Transverse colon (tissue), 4 donors: ENCODE results near the gene HAO1. TPM values are rescaled to one million over a fixed set of nuclear protein-coding genes. Genes with fewer than 3 reads are reported as not detected.

Experiments used
- DNase-seq: peaks from one replicate; pipeline ENCODE4 v3.0.0-alpha.2; 2019
- H3K27ac ChIP-seq, 4 donors: fragments of 200-600 bp; sonication (generic); 2 replicates each; pipeline ENCODE4 v1.5.1; 2016 to 2018; ENCODE audit warnings: inconsistent platforms in 4 of 4
- H3K27me3 ChIP-seq: fragments of 200-600 bp; sonication (generic); 2 replicates; pipeline ENCODE4 v1.5.1; 2017; ENCODE audit warnings: inconsistent platforms
- H3K36me3 ChIP-seq, 4 donors: fragments of 200-600 bp; sonication (generic); 2 replicates each; pipeline ENCODE4 v1.5.1; 2017 to 2019; ENCODE audit warnings: inconsistent platforms in 4 of 4
- H3K4me1 ChIP-seq, 4 donors: fragments of 200-600 bp; sonication (generic); 2 replicates each; pipeline ENCODE4 v1.5.1; 2017 to 2020; ENCODE audit warnings: inconsistent platforms in 4 of 4
- H3K4me3 ChIP-seq, 4 donors: fragments of 200-600 bp; sonication (generic); 1 replicate in 1 of 4; 2 replicates in 3 of 4; pipeline versions ENCODE4 v1.5.1 to v1.6.1; 2017 to 2019; ENCODE audit warnings: inconsistent platforms in 4 of 4
- H3K9me3 ChIP-seq, 2 donors: fragments of 200-600 bp; sonication (generic); 2 replicates each; pipeline ENCODE4 v1.5.1; 2017 to 2019; ENCODE audit warnings: inconsistent platforms in 2 of 2
- EP300 ChIP-seq: sonication (generic); formaldehyde crosslinking; IDR thresholded peaks from one replicate; pipeline ENCODE4 v1.6.1; 2017; ENCODE audit warnings: antibody characterized with exemption, low read depth
- POLR2A ChIP-seq: fragments of 450-650 bp; IDR thresholded peaks from one replicate; pipeline ENCODE4 v1.6.1; 2016; ENCODE audit warnings: antibody characterized with exemption, mild to moderate bottlenecking, moderate library complexity
- POLR2AphosphoS5 ChIP-seq, 3 donors: sonication (generic); formaldehyde crosslinking; IDR thresholded peaks; one replicate each; pipeline ENCODE4 v1.6.1; 2016; ENCODE audit warnings: antibody characterized with exemption in 3 of 3
- WGBS, 2 donors: methylation state at CpG; one replicate each; pipeline ENCODE4 v1.1.5; 2018; ENCODE audit warnings: low coverage in 1 of 2; 5-methylcytosine and 5-hydroxymethylcytosine counted together
- in situ Hi-C, 4 donors: fragments of 200-750 bp; cut with MboI; loops; one replicate each; pipeline versions ENCODE4 v1.15.0 to v1.15.1; 2017; ENCODE audit warnings: low sequenced_read_pairs in 3 of 4, low pct_ligation_motif_present in 1 of 4, low pct_unique_long_range_greater_than_20kb in 1 of 4
- intact Hi-C: fragments of 100-400 bp; cut with DNase I; formaldehyde crosslinking; loops from one replicate; pipeline ENCODE4 v1.15.1; 2023; ENCODE audit warnings: low total_unique reads
- total RNA-seq, 4 donors: library from RNA; depleted of rRNA; stranded (reverse); fragments of >200 nt; gene quantifications; one replicate each; pipeline ENCODE4 v1.1.0, GENCODE V29; 2016
- TF ChIP-seq, protein P1 (sequence below), 5 experiments: fragments of 200-600 bp in 3 of 5; fragments of 450-650 bp in 2 of 5; sonication (generic) in 3 of 5; IDR thresholded peaks; 1 replicate in 2 of 5; 2 replicates in 3 of 5; pipeline ENCODE4 v1.5.1; 2016 to 2017; ENCODE audit warnings: antibody characterized with exemption in 5 of 5, inconsistent platforms in 3 of 5, mild to moderate bottlenecking in 2 of 5, moderate library complexity in 1 of 5

The HAO1 gene
- total RNA-seq, 4 donors from 2014 or later, result not detected

- H3K4me1 ChIP-seq, result no peaks in the 10 kb centered on the region
- H3K36me3 ChIP-seq, result no peaks in the 10 kb centered on the region
- no peaks in the 10 kb centered on the region for H3K9me3 ChIP-seq
- TF ChIP-seq POLR2AphosphoS5 (IDR thresholded peaks at IDR 0.05), result no peak
- TF ChIP-seq EP300, result no peak
- TF ChIP-seq, protein P1, sequence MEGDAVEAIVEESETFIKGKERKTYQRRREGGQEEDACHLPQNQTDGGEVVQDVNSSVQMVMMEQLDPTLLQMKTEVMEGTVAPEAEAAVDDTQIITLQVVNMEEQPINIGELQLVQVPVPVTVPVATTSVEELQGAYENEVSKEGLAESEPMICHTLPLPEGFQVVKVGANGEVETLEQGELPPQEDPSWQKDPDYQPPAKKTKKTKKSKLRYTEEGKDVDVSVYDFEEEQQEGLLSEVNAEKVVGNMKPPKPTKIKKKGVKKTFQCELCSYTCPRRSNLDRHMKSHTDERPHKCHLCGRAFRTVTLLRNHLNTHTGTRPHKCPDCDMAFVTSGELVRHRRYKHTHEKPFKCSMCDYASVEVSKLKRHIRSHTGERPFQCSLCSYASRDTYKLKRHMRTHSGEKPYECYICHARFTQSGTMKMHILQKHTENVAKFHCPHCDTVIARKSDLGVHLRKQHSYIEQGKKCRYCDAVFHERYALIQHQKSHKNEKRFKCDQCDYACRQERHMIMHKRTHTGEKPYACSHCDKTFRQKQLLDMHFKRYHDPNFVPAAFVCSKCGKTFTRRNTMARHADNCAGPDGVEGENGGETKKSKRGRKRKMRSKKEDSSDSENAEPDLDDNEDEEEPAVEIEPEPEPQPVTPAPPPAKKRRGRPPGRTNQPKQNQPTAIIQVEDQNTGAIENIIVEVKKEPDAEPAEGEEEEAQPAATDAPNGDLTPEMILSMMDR (IDR thresholded peaks at IDR 0.05), result no peak
- no peak for TF ChIP-seq POLR2A
- H3K4me3 ChIP-seq, result no peak overlapping the region
- DNase-seq, result no peak
- no peaks in the 10 kb centered on the region for H3K27me3 ChIP-seq
- WGBS, 2 donors, result 81 to 86% methylated on average over 1 of the region's 1 CpG
- intact Hi-C loops (no loop called here), in situ Hi-C loops (no loop called here)
- no peak overlapping the region for H3K27ac ChIP-seq
Measured at GRCh38 chr20:7916648-7917047, 23.6 kb downstream of the HAO1 start.

DNA sequence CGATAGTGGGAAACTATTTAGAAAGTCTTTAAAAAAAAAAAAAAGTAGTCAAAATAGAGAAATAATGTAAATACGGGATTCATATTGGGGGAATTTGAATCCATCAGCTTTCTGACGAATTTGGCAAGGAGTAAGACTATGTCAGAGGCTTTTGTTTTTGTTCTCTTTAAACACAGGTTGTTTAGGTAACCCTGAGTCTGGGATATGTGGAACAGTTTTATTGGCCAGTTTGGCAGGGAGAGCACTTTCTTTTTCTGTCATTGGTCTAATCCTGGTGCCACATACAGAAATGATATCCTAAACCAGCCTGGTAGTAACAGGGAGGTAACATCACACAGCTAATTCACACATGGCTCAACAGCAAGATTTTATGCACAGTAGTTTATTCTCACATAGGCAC, 27.7 kb downstream of the HAO1 start:
- intact Hi-C loops, result no loop called here

GRCh38 chr20:7911586-7912330, 28.5 kb downstream of the HAO1 start:
- 77% methylated on average over 10 of the region's 10 CpGs; no CpG with 5 or more reads in 1 of the 2 donors for WGBS, 2 donors
- in situ Hi-C loops, result no loop called here

More for the DNA sequence above, 27.7 kb downstream of the HAO1 start:
- H3K27me3 ChIP-seq, result no peaks in the 10 kb centered on the region
- no peaks in the 10 kb centered on the region for H3K4me1 ChIP-seq
- H3K27ac ChIP-seq, result peak overlapping the region in 2 of 4 donors; percentile 16 to 19
- DNase-seq, result no peak
- TF ChIP-seq EP300, result no peak
- TF ChIP-seq POLR2AphosphoS5 (IDR thresholded peaks at IDR 0.05), result peak in 1 of 3 donors; percentile 23
- H3K4me3 ChIP-seq, result no peak overlapping the region
- H3K36me3 ChIP-seq, result no peaks in the 10 kb centered on the region
- no peaks in the 10 kb centered on the region for H3K9me3 ChIP-seq
- in situ Hi-C loops, result no loop called here
- WGBS, 2 donors, result 51 to 56% methylated on average over 3 of the region's 3 CpGs

DNA sequence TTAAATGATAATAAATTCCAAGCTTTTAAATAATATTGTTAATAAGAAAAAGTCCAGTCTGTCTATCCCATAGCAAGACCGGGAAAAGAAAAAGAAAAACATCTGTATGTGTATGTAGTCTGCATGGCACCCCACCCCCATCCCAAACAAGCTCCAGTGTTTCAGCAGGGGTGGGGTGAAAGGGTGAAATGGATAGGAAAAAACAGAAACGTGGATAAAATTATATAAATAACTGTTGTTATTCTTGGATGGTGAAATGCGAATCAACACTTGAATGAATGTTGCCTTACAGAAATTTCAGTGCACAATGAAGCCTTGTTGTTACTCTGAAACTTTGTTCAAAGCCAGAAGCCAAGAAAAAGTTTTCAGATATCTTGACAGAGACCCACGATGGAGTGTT, 31.4 kb downstream of the HAO1 start:
- Histone ChIP-seq H3K36me3 (no peaks in the 10 kb centered on the region), H3K9me3 (no peaks in the 10 kb centered on the region), H3K27me3 (no peaks in the 10 kb centered on the region), H3K27ac (no peak overlapping the region), H3K4me1 (no peaks in the 10 kb centered on the region), H3K4me3 (no peak overlapping the region)
- DNase-seq, result no peak
- no peak for TF ChIP-seq EP300
- intact Hi-C loops, result no loop called here
- in situ Hi-C loops, result no loop called here
- 64 to 72% methylated on average over 4 of the region's 4 CpGs for WGBS, 2 donors

More at GRCh38 chr20:7911586-7912330, 28.5 kb downstream of the HAO1 start:
- no peak for DNase-seq
- Histone ChIP-seq H3K27me3 (no peaks in the 10 kb centered on the region), H3K36me3 (no peaks in the 10 kb centered on the region), H3K4me1 (no peaks in the 10 kb centered on the region), H3K4me3 (no peak overlapping the region), H3K27ac (peak overlapping the region in 1 of 4 donors; percentile 16), H3K9me3 (no peaks in the 10 kb centered on the region)
- intact Hi-C loops, result no loop called here
- TF ChIP-seq, protein P1 (IDR thresholded peaks at IDR 0.05), result no peak
- no peak for TF ChIP-seq EP300
- TF ChIP-seq POLR2A, result no peak
- TF ChIP-seq POLR2AphosphoS5 (IDR thresholded peaks at IDR 0.05), result no peak

DNA sequence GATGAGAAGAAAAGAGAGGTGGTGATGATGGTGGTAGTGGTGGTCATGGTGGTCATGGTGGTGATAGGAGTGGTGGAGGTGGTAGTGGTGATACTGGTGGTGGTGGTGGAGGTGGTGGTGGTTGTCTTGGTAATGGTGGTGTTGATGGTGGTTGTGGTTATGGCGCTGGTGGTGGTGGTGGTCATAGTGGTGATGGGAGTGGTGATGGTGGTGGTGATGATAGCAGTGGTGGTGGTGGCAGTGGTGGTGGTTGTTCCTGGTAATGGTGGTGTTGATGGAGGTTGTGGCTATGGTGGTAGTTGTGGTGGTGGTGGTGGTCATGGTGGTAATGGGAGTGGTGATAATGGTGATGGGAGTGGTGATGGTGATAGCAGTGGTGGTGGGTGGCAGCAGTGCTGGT, 36.8 kb downstream of the HAO1 start:
- H3K4me3 ChIP-seq, result no peak overlapping the region
- no peak for DNase-seq
- 52 to 86% methylated on average over 1 of the region's 1 CpG for WGBS, 2 donors
- intact Hi-C loops, result no loop called here
- H3K27me3 ChIP-seq, result no peaks in the 10 kb centered on the region
- H3K27ac ChIP-seq, result no peak overlapping the region
- no peaks in the 10 kb centered on the region for H3K4me1 ChIP-seq
- no peak for TF ChIP-seq POLR2AphosphoS5 (IDR thresholded peaks at IDR 0.05)
- TF ChIP-seq POLR2A, result no peak
- TF ChIP-seq EP300, result no peak
- TF ChIP-seq, protein P1 (IDR thresholded peaks at IDR 0.05), result no peak
- H3K9me3 ChIP-seq, result no peaks in the 10 kb centered on the region
- in situ Hi-C loops, result no loop called here
- no peaks in the 10 kb centered on the region for H3K36me3 ChIP-seq
